ENCODE results near the gene LRRC74A.

Gene LRRC74A

GRCh38 chr14:76810953-76811400, 15.2 kb upstream of the LRRC74A start:
- no peak for DNase-seq

GRCh38 chr14:76811561-76811960, 14.6 kb upstream of the LRRC74A start:
- no peak for DNase-seq

GRCh38 chr14:76812093-76812421, 14.2 kb upstream of the LRRC74A start:
- no peak for DNase-seq

- DNase-seq: peak; percentile 97
Observed at GRCh38 chr14:76812422-76813383, 13.5 kb upstream of the LRRC74A start, which contains the start of gene ANGEL1. Gene ANGEL1, minus strand, starts transcription at chr14:76812882. Its CDS starts 55 bp downstream, at chr14:76812827.

GRCh38 chr14:76814726-76815645, 11.2 kb upstream of the LRRC74A start:
- no peak for DNase-seq

GRCh38 chr14:76820700-76821099, 5.5 kb upstream of the LRRC74A start:
- no peak for DNase-seq

GRCh38 chr14:76827696-76828296, 1.6 kb downstream of the LRRC74A start:
- DNase-seq: no peak

GRCh38 chr14:76828339-76829012, 2.3 kb downstream of the LRRC74A start:
- no peak for DNase-seq

- no peak for DNase-seq
Observed at GRCh38 chr14:76829013-76829365, 2.8 kb downstream of the LRRC74A start.

- DNase-seq: no peak
Observed at GRCh38 chr14:76829650-76830421, 3.6 kb downstream of the LRRC74A start.

- DNase-seq: no peak
Observed at GRCh38 chr14:76830556-76830955, 4.3 kb downstream of the LRRC74A start.

- DNase-seq: no peak
Observed at GRCh38 chr14:76832503-76832988, 6.3 kb downstream of the LRRC74A start.

GRCh38 chr14:76833011-76833410, 6.8 kb downstream of the LRRC74A start:
- DNase-seq: no peak

- DNase-seq: no peak
Observed at GRCh38 chr14:76834241-76834661, 8.0 kb downstream of the LRRC74A start.

GRCh38 chr14:76836029-76836630, 9.9 kb downstream of the LRRC74A start:
- DNase-seq: no peak

GRCh38 chr14:76837524-76837923, 11.3 kb downstream of the LRRC74A start:
- no peak for DNase-seq

GRCh38 chr14:76842414-76842813, 16.2 kb downstream of the LRRC74A start:
- DNase-seq: no peak

GRCh38 chr14:76844223-76844622, 18.0 kb downstream of the LRRC74A start:
- DNase-seq: peak; percentile 33

- DNase-seq: no peak
Observed at GRCh38 chr14:76846331-76847047, 20.3 kb downstream of the LRRC74A start.

- DNase-seq: no peak
Observed at GRCh38 chr14:76848879-76849278, 22.7 kb downstream of the LRRC74A start.

Measured in activated CD4-positive, alpha-beta T cell treated with anti-CD3 and anti-CD28 coated beads for 1 hour (primary cell).